ENCODE data around the gene CHAF1B. TPM values are rescaled to one million over a fixed set of nuclear protein-coding genes. Genes with fewer than 3 reads are reported as not detected.

Gene CHAF1B

GRCh38 chr21:36465478-36465877, 80.3 kb downstream of the CHAF1B start:
- Histone ChIP-seq H3K18ac (ENCODE audit: low read length) (no peak overlapping the region), H2BK15ac (replicated peaks; ENCODE audit: low read depth) (no peak overlapping the region), H3K36me3 (ENCODE audit: control insufficient read depth, insufficient read depth, low read length) (no peaks in the 10 kb centered on the region), H3K4me2 (ENCODE audit: low read length) (no peak overlapping the region), H4K8ac (ENCODE audit: low read depth, low read length) (no peak overlapping the region), H3K79me2 (ENCODE audit: control insufficient read depth, insufficient read depth, low read length) (no peaks in the 10 kb centered on the region), H2BK5ac (ENCODE audit: low read length) (no peak overlapping the region), H3K4me1 (ENCODE audit: control insufficient read depth, low read depth, low read length) (no peaks in the 10 kb centered on the region), H3K9ac (ENCODE audit: low read length) (no peak overlapping the region), H3K27me3 (ENCODE audit: insufficient read depth, low read length, poor library complexity) (no peaks in the 10 kb centered on the region), H3K4ac (ENCODE audit: low read depth, low read length) (no peak overlapping the region), H3K4me3 (ENCODE audit: low read length) (no peak overlapping the region), H3K23ac (ENCODE audit: low read length) (no peak overlapping the region), H2AK5ac (ENCODE audit: low read length) (no peak overlapping the region), H2BK120ac (ENCODE audit: low read depth, low read length) (no peak overlapping the region), H3K56ac (ENCODE audit: low read length) (no peak overlapping the region), H3K27ac (ENCODE audit: low read depth, low read length) (no peak overlapping the region), H4K5ac (ENCODE audit: low read length) (no peak overlapping the region), H3K79me1 (ENCODE audit: low read length) (no peaks in the 10 kb centered on the region)
- DNase-seq, result no peak
- no CpG with 5 or more reads among the region's 8 CpGs for WGBS (ENCODE audit: extremely low coverage, insufficient coverage, low lambda C conversion rate)

GRCh38 chr21:36466061-36466511, 80.9 kb downstream of the CHAF1B start:
- H3K4me2 ChIP-seq (ENCODE audit: low read length), result no peak overlapping the region
- H3K36me3 ChIP-seq (ENCODE audit: control insufficient read depth, insufficient read depth, low read length), result no peaks in the 10 kb centered on the region
- no peak overlapping the region for H3K4ac ChIP-seq (ENCODE audit: low read depth, low read length)
- H2BK120ac ChIP-seq (ENCODE audit: low read depth, low read length), result no peak overlapping the region
- H4K8ac ChIP-seq (ENCODE audit: low read depth, low read length), result no peak overlapping the region
- no peaks in the 10 kb centered on the region for H3K79me2 ChIP-seq (ENCODE audit: control insufficient read depth, insufficient read depth, low read length)
- H2BK5ac ChIP-seq (ENCODE audit: low read length), result no peak overlapping the region
- DNase-seq, result no peak
- H3K18ac ChIP-seq (ENCODE audit: low read length), result no peak overlapping the region
- H2AK5ac ChIP-seq (ENCODE audit: low read length), result no peak overlapping the region
- no peak overlapping the region for H3K56ac ChIP-seq (ENCODE audit: low read length)
- H4K5ac ChIP-seq (ENCODE audit: low read length), result no peak overlapping the region
- no peak overlapping the region for H3K27ac ChIP-seq (ENCODE audit: low read depth, low read length)
- no peak overlapping the region for H3K4me3 ChIP-seq (ENCODE audit: low read length)
- no peak overlapping the region for H3K23ac ChIP-seq (ENCODE audit: low read length)
- no peaks in the 10 kb centered on the region for H3K4me1 ChIP-seq (ENCODE audit: control insufficient read depth, low read depth, low read length)
- H3K9ac ChIP-seq (ENCODE audit: low read length), result no peak overlapping the region
- no peak overlapping the region for H2BK15ac ChIP-seq (replicated peaks; ENCODE audit: low read depth)
- no peaks in the 10 kb centered on the region for H3K27me3 ChIP-seq (ENCODE audit: insufficient read depth, low read length, poor library complexity)
- WGBS (ENCODE audit: extremely low coverage, insufficient coverage, low lambda C conversion rate), result no CpG with 5 or more reads among the region's 8 CpGs
- H3K79me1 ChIP-seq (ENCODE audit: low read length), result no peaks in the 10 kb centered on the region

Small RNA genes lying within 50 kb of the gene (small RNA-seq; reads per million reads assigned to genes)
- gene ATP5MFP1 (ENCODE audit: insufficient read depth), result not detected
